Measurements from ENCODE around the gene IGSF9B. TPM values are rescaled to one million over a fixed set of nuclear protein-coding genes. Genes with fewer than 3 reads are reported as not detected.

The IGSF9B gene
- total RNA-seq, 1 donor from 2014 or later, result 13.1 TPM

DNA sequence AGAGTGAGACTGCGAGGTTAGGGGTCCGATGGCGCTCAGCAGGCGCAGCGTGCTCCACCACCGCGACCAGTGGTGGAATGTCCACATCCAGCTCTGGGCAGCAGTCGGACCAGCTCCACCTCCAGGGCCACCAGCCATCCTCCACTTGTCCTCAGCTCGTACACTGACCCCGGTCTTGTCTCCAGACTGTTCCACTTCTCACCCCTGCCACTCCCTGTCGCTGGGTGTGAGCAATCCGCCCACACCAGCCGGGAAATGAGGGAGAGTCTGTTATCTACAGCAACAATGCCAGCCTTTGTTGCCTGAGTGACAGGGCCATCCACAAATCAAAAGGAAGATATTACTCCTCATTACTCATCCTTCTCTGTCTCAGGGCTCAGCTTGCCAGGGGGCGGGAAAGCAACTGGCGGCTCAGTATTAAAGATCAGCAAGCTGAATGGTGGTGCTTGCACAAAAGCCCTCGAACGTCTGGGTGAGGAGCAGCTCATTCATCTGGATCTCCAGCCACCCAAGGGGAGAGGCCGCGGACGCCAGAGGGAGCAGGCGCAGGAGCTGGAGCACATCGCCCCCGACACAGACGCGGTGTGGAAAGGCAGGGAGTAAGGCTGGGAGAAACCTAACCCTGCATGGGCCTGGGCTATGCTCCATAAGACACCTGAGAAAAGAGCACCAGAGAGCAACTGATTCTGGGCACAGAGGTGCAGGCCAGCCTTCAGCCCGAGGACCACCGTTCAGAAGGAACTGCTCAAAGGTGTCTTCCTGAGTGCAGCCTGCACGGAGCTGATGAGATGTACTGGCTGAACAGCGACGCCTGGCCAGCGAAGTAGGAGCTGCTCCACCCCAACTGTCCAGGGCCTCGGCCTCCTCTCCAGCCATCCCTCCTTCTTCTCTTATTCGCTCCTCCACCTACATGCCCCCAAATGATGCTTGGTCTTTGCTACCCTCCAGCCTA lies 21.9 kb downstream of the IGSF9B start:
- Mint-ChIP-seq H3K4me3 (ENCODE audit: unreplicated experiment) (peak overlapping the region; percentile 42), H3K27ac (ENCODE audit: unreplicated experiment) (no peak overlapping the region), H3K9me3 (ENCODE audit: unreplicated experiment) (peaks cover 5% of the 10 kb centered on the region), H3K36me3 (ENCODE audit: low read depth, unreplicated experiment) (peaks cover 16% of the 10 kb centered on the region), H3K27me3 (ENCODE audit: low read depth, unreplicated experiment) (peaks cover 1% of the 10 kb centered on the region), H3K4me1 (ENCODE audit: low read depth, unreplicated experiment) (peaks cover 19% of the 10 kb centered on the region)
- Histone ChIP-seq H3K4me1 (ENCODE audit: insufficient read depth, low read length) (no peaks in the 10 kb centered on the region), H3K27ac (ENCODE audit: low read depth, low read length) (no peak overlapping the region), H3K9me3 (ENCODE audit: insufficient read depth, low read depth, low read length) (no peaks in the 10 kb centered on the region), H2AFZ (ENCODE audit: low read depth, low read length) (peak overlapping the region; percentile 47), H3K36me3 (ENCODE audit: insufficient read depth, low read length) (no peaks in the 10 kb centered on the region), H3K79me2 (ENCODE audit: insufficient read depth, low read length) (no peaks in the 10 kb centered on the region), H3K27me3 (ENCODE audit: insufficient read depth, low read length) (no peaks in the 10 kb centered on the region), H4K20me1 (ENCODE audit: insufficient read depth, low read length) (no peaks in the 10 kb centered on the region), H3K9ac (ENCODE audit: low read length) (no peak overlapping the region), H3K4me3 (ENCODE audit: insufficient read depth, low read depth, low read length) (no peak overlapping the region), H3K4me2 (ENCODE audit: low read length) (peak overlapping the region; percentile 39)
- TF ChIP-seq, protein P1, sequence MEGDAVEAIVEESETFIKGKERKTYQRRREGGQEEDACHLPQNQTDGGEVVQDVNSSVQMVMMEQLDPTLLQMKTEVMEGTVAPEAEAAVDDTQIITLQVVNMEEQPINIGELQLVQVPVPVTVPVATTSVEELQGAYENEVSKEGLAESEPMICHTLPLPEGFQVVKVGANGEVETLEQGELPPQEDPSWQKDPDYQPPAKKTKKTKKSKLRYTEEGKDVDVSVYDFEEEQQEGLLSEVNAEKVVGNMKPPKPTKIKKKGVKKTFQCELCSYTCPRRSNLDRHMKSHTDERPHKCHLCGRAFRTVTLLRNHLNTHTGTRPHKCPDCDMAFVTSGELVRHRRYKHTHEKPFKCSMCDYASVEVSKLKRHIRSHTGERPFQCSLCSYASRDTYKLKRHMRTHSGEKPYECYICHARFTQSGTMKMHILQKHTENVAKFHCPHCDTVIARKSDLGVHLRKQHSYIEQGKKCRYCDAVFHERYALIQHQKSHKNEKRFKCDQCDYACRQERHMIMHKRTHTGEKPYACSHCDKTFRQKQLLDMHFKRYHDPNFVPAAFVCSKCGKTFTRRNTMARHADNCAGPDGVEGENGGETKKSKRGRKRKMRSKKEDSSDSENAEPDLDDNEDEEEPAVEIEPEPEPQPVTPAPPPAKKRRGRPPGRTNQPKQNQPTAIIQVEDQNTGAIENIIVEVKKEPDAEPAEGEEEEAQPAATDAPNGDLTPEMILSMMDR (IDR thresholded peaks at IDR 0.05; ENCODE audit: insufficient read depth, low read depth, low read length), result no peak
- TF ChIP-seq EZH2 (IDR thresholded peaks at IDR 0.05; ENCODE audit: insufficient read depth, low read length), result no peak
- FAIRE-seq (no peak), DNase-seq (ENCODE audit: low read depth) (peak; percentile 95)

DNA sequence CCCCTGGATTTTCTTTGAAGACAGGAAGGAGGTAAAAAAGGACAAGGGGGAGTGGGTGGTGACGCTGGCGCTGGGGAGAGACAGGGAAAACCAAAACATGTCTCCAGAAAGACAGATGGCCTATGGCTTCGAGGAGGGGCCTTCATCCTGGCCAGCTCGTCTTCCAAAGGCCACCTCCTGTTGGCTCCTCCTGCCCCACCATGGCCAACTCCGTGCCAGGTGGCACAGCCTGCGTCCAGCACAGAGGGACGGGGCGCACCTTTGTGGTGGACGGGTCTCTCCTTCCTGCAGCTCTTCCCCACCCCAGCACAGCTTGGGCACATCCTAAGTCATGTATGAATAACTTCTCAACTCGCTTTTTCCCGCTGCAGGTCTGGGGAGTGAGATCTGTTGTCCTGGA lies 22.7 kb downstream of the IGSF9B start:
- peaks cover 1% of the 10 kb centered on the region for H3K27me3 Mint-ChIP-seq (ENCODE audit: low read depth, unreplicated experiment)
- Histone ChIP-seq H2AFZ (ENCODE audit: low read depth, low read length) (no peak overlapping the region), H3K9ac (ENCODE audit: low read length) (no peak overlapping the region), H3K9me3 (ENCODE audit: insufficient read depth, low read depth, low read length) (no peaks in the 10 kb centered on the region), H3K79me2 (ENCODE audit: insufficient read depth, low read length) (no peaks in the 10 kb centered on the region), H3K27me3 (ENCODE audit: insufficient read depth, low read length) (no peaks in the 10 kb centered on the region), H3K4me1 (ENCODE audit: insufficient read depth, low read length) (no peaks in the 10 kb centered on the region), H3K4me3 (ENCODE audit: insufficient read depth, low read depth, low read length) (no peak overlapping the region), H3K27ac (ENCODE audit: low read depth, low read length) (no peak overlapping the region), H3K36me3 (ENCODE audit: insufficient read depth, low read length) (no peaks in the 10 kb centered on the region), H3K4me2 (ENCODE audit: low read length) (peak overlapping the region; percentile 39), H4K20me1 (ENCODE audit: insufficient read depth, low read length) (no peaks in the 10 kb centered on the region)
- DNase-seq (ENCODE audit: low read depth), result no peak
- no peak for TF ChIP-seq EZH2 (IDR thresholded peaks at IDR 0.05; ENCODE audit: insufficient read depth, low read length)
- TF ChIP-seq, protein P1 (IDR thresholded peaks at IDR 0.05; ENCODE audit: insufficient read depth, low read depth, low read length), result no peak
- H3K36me3 Mint-ChIP-seq (ENCODE audit: low read depth, unreplicated experiment), result peaks cover 19% of the 10 kb centered on the region
- no peak overlapping the region for H3K4me3 Mint-ChIP-seq (ENCODE audit: unreplicated experiment)
- no peak for FAIRE-seq
- peaks cover 27% of the 10 kb centered on the region for H3K4me1 Mint-ChIP-seq (ENCODE audit: low read depth, unreplicated experiment)
- H3K9me3 Mint-ChIP-seq (ENCODE audit: unreplicated experiment), result peaks cover 5% of the 10 kb centered on the region
- H3K27ac Mint-ChIP-seq (ENCODE audit: unreplicated experiment), result peak overlapping the region; percentile 7
